Fibroblast of pulmonary artery (primary cell): ENCODE data around the gene ARSA.

ENCODE experiments used
- DNase-seq: peaks from one replicate; pipeline ENCODE4 v3.0.0-alpha.2; 2010; ENCODE audit warnings: low read depth
- H3K4me3 ChIP-seq: replicated peaks from 2 replicates; pipeline ENCODE4 v1.5.1; 2011; ENCODE audit warnings: low read depth, mild to moderate bottlenecking, control low read depth, low read length, moderate library complexity
- CTCF ChIP-seq: IDR thresholded peaks from 2 replicates; pipeline ENCODE4 v1.5.1; 2011; ENCODE audit warnings: mild to moderate bottlenecking, control low read depth, low read length, inconsistent platforms; ENCODE audit errors: missing control alignments

The ARSA gene

DNA sequence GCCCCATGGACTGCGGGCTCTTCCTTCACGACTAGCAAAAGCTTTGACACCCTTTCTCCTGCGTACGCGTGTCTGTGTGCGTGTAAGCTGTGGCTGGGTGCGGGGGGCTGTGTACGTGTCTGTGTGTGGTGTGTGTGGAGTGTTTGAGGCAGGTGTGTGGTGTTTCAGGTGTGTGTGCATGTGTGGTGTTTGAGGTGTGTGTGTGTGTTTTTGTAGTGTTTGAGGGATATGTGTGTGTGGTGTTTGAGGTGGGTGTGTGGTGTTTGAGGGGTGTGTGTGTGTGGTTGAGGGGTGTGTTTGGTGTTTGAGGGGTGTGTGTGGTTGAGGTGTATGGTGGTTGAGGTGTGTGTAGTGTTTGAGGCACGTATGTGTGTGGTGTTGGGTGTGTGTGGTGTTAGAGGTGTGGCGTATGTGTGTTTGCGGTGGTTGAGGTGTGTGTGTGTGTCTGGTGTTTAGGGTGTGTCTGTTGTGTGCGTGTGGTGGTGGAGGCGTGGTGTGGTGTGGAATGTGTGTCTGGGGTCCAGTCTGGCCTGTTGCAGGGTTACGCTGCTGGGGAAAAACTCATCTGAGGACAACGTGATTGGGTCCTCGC lies 687 bp upstream of the ARSA start:
- no peak for TF ChIP-seq CTCF
- H3K4me3 ChIP-seq = peak overlapping the region; percentile 89
- DNase-seq = no peak

GRCh38 chr22:50626850-50627641 lies 906 bp downstream of the ARSA start:
- TF ChIP-seq CTCF = no peak
- peak overlapping the region; percentile 89 for H3K4me3 ChIP-seq
- no peak for DNase-seq

DNA sequence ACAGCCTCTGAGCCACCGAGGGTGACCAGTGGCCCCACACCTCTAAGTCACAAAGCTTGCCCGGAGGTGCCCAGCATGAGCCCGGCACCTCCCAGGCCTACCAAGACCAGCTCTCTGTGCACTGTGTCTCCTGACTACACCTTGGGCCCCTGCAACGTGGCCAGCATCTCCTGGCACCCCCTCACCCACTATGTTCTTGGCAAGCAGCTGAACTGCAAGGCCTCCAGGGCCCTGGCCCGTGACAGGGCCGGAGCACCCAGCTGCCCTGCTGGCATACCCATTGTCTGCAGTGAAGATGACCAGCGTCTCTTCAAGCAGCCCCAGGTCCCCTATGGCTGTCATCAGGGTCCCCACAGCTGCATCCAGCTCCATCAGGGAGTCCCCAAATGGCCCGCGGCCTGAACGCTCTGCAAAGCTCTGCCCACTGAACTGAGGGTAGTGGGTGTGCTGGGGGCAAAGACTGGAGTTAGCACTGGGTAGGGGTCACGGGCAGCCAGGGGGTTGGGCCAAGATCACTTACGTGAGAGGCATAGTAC lies 1.6 kb downstream of the ARSA start:
- DNase-seq = no peak
- no peak for TF ChIP-seq CTCF
- no peak overlapping the region for H3K4me3 ChIP-seq

DNA sequence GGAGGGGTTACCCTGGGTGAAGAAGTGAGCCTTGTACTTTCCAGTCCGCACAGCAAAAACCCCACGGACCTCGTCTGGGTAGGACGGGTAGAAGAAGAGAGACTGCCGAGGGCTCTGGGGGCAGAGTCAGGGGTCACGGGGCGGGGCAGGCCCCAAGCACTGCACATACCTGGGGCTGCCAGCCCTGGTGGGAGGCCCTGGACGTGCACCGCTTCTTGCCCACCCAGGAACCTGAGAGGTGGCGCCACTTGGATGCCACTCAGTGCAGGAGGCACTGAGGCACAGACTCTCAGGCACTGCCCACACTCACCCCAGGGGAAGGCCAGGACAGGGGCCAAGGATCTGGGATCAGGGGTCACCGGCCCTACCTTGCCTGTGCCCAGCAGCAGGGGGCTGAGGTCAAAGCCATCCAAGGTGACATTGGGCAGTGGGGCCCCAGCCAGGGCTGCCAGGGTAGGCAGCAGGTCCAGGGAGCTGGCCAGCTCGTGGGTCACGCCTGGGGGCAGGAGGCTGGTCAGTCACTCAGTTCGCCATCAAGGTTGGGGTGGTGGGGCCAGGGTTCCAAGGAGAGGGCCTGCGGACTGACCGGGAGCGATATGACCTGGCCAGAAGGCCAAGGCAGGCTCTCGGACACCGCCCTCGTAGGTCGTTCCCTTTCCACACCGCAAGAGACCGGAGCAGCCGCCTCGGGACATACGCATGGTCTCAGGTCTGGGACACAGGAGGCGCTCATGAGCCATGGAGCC lies 2.2 kb downstream of the ARSA start:
- TF ChIP-seq CTCF = no peak
- DNase-seq = no peak
- H3K4me3 ChIP-seq = no peak overlapping the region

DNA sequence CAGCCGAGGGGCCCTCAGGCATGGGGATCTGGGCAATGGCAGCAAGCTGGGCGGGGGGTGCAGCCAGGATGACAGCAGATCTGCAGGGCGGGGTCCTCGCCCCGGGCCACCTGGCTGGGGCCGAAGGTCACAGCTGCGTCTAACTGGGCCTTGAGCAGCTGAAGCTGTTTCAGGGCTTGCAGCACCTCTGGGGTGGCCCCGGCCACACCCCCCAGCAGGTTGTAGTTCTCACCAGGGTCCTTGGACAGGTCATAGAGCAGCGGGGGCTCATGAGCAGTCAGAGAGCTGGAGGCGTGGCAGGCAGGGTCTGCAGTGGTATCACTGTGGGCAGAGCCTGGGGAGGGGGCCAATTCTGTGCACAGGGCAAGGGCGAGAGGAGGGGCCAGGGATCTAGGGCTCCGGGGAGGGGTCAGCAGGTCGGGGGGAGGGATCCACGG lies 2.8 kb downstream of the ARSA start:
- no peak for DNase-seq
- TF ChIP-seq CTCF = no peak

DNA sequence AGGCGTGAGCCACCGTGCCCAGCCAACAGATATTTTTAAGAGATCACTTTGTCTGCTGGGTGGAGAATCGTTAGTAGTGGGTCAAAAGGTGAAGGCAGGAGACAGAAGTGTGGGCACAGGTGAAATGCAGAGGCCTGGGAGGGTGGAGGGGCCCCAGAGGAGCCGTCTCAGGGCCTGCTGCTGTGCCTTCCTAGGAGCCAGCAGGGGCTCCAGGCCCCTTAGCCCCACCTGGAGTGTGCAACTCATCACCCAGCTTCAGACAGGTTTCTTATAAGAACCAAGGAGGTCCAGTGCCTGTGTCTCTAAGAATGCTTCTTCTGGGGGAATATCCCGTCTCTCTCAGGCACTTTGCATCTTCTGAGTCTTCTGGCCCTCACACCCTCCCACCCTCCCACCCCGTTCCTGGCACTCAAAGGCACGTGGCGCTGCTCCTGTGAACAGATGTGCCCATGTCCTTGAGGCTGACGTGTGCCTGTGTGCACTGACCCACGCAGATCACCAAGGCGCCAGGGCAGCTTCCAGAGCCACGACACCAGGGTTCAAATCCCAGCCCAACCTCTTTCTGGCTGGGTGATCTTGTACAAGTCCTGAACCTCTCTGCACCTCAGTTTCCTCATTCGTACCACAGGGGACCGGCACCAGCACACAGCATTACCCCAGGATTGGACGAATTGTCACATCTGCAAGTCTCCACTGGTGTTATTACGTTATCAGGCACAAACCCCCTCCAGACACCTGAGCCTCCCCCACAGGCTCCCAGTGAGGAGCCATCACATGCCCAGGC lies 3.4 kb downstream of the ARSA start:
- H3K4me3 ChIP-seq = no peak overlapping the region
- DNase-seq = no peak
- no peak for TF ChIP-seq CTCF

More for the DNA sequence above, 2.8 kb downstream of the ARSA start:
- H3K4me3 ChIP-seq = no peak overlapping the region
